Measurements from ENCODE around the gene ABLIM1. TPM values are rescaled to one million over a fixed set of nuclear protein-coding genes. Genes with fewer than 3 reads are reported as not detected.
A peak's percentile ranks its signal among the peaks of the same experiment; 100 is the strongest.

ABLIM1 gene
- total RNA-seq, 2 donors from 2014 or later = 79.4 to 123 TPM

DNA sequence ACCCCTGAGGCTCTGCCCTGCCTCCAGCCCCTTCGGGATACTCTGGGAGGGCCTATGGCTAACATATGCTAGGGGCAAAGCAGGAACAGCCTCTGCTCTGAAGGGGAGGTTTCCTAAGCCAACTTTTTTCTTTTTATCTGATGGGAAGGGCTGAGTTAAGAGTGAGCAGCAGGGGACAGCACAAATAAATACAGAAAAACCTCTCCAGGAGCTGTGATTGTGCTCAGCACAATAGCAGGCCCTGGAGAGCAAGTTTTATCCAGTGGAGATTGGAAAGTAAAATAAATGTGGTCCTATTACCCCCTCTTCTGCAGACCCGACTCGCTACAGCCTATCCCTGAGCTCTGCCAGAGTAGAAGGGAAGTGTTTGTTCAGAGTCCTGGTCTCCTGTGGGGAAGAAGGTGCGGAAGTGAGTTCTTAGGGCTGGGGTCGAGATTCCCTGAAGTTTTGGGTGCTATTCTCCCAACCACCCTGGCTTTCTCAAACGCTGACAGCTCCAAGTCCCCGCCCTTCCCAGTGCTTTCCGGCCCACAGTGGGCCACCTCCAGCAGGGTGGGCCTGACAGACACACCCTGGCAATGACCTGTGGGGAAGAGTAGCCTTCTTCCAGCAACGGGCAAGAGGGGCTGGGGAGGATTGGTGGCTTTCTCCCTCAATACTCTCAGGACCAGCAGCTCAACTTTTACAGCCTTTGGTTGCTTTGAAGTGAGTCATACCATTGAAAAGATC lies 230.8 kb downstream of the ABLIM1 start:
- DNase-seq (ENCODE audit: low spot score) = no peak
- intact Hi-C loops (cut with DNase I) = no loop called here

- intact Hi-C loops (cut with DNase I) = no loop called here
- DNase-seq (ENCODE audit: low spot score) = no peak
Measured at GRCh38 chr10:114426476-114426875, 231.6 kb downstream of the ABLIM1 start.

DNA sequence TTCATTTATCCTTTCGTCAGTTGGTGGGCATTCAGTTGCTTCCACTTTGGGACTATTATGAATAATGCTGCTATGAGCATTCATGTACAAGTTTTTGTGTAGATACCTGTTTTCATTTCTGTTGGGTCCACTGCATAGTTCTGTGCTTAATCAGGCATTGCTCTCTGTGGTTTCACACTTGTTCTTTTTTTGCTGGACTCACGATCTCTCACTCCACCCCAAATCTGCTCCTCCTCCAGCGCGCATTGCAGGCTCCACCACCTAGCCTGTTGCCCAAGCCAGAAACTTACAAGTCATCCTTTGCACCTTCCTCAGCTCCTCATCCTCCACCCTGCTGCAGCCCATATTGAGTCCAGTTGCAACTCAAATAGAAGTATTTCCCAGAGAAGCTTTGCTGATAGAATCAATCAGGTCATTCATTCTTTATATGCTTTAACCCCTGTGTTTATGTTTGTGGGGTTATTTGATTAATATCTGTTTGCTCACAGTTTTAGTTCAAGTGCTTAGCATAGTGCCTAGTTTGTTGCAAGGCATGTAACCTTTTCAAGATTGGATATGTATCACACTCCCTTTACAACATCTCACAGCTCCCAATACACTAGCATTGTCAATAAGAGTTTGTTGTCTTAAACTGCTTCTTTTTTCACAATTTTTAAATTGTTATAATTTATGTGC lies 237.1 kb downstream of the ABLIM1 start:
- intact Hi-C loops (cut with DNase I) = no loop called here

GRCh38 chr10:114418109-114418508 lies 240.0 kb downstream of the ABLIM1 start:
- no peak for DNase-seq (ENCODE audit: low spot score)
- intact Hi-C loops (cut with DNase I) = no loop called here

More for the DNA sequence above, 237.1 kb downstream of the ABLIM1 start:
- DNase-seq (ENCODE audit: low spot score) = no peak

DNA sequence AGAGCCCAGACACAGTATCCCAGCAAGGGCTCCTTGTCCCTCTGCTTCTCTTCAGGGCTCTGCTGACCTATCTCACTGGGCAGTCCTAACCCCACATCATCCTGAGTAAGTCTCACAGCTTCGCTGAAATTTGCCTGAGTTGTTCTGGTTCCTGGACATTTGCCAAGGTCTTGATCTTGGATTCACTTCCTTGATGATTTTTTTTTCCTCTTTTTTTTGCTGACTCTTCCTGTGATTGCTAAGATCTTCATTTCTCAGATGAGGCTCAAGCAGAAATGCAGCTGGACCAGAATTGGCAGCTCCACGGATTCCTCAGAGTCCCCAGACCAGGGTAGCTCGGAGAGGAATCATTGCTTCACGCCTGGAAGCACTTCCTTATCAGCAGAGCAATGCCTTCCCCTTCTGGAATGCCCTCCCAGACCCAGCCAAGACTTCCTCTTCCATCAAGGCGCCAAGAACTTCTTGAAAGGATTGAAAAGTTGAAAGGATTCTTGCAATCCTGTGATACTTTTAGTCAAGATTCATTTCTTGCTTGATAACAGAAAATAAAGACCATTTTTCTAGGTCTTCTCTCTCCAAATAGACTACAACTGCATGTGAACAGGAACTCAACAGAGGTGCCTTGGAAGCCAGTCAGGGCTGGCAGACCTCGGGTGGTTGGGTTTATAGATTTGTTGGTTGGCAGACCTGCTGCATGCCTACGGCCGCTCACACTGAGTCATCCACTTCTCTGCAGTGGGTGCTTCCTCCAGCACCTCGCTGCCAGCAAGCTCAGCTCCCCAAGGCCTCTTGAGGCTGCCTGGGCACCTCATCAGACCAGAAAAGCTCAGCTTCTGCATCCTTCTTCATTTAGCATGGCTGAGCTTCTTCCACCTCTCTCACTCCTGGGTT lies 244.9 kb downstream of the ABLIM1 start:
- no peak for DNase-seq (ENCODE audit: low spot score)
- intact Hi-C loops (cut with DNase I) = no loop called here

GRCh38 chr10:114408968-114409444 lies 249.1 kb downstream of the ABLIM1 start:
- intact Hi-C loops (cut with DNase I) = no loop called here
- no peak for DNase-seq (ENCODE audit: low spot score)

GRCh38 chr10:114408112-114408967 lies 249.7 kb downstream of the ABLIM1 start:
- intact Hi-C loops (cut with DNase I) = no loop called here
- no peak for DNase-seq (ENCODE audit: low spot score)

- intact Hi-C loops (cut with DNase I) = no loop called here
- DNase-seq (ENCODE audit: low spot score) = no peak
Measured at GRCh38 chr10:114406455-114406854, 251.6 kb downstream of the ABLIM1 start.

DNA sequence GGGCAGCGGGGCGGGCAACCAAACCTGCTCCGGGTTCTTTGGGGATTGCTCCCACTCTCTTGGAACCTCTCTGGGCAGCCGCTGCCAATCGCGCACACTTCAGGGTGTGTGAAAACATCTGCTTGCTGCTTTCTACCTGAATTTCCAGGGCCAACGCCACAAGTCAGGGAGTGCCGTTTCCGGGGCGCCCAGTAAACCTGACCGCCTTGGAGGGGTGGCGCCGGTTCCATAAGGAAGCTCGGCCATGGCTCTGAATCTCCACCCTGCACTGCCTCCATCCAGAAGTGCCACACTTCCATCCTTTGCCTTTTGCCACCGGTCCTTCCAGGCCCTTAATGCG lies 253.1 kb downstream of the ABLIM1 start:
- intact Hi-C loops (cut with DNase I) = no loop called here
- no peak for DNase-seq (ENCODE audit: low spot score)

GRCh38 chr10:114404171-114405010 lies 253.7 kb downstream of the ABLIM1 start, which contains the start of gene AFAP1L2:
Gene AFAP1L2 (minus strand): TSS chr10:114404502. CDS start chr10:114404455, 47 bp downstream.
- DNase-seq (ENCODE audit: low spot score) = no peak
- intact Hi-C loops (cut with DNase I) = no loop called here

DNA sequence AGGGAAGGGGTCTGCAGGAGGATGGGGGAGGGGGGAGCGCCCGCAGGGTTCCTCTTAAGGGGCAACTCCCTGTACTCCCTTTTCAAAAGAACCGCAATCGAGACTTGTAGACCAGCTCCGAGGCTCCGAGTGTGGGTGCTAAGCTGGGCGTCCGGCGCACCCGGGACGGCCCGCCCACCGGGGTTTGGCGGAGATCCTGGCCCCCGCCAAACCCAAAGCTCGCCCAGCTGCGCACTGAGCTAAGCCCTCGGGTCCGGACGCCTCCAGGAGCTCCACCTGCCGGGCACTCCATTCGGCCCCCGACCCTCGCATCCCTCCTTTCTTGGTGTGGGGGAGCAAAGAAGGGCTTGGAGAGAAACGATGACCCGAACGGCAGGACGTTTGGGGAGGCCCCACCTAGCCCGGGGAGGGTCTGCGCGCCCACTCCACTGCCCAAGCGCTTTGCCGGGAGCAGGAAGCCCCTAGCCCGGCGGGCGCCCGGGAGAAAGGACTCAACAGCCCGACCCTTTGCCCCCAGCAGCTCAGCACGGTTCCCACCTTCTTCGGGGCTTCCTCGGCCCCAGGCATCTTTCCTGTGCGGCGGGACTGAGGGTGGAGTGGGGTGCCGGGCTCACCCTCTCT lies 254.4 kb downstream of the ABLIM1 start:
- DNase-seq (ENCODE audit: low spot score) = no peak
- intact Hi-C loops (cut with DNase I) = no loop called here

DNA sequence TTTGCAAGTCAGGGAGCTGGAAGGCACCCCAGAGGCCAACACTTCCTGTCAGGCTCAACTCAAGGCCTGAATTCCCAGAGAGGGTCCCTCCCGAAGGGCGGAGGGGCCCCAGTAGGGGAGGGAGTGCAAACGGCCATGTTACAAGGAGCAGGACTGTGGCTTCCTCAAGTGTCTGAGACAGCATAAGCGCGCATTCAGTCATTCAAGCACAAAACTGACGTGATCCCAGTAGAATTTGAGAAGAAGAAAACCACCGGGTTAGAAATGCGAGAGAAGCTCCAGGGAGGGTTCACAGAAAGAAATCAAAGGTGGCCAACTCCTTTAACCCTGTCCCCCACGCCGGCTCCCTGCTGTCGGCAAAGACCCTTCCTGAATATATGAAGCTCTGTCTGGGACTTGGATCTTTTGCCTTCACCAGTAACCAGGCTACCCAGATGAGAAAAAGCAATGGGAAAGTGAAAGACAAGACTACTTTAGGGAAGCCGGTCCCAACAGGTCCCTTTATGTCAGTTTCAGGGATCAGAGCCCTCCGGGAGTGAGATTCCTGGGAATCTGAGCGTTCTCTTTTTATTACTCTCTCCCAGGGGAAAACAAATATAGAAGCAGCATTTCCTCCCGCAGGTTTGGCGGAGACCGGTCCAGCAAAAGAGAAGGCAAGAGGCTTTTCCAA lies 255.1 kb downstream of the ABLIM1 start:
- DNase-seq (ENCODE audit: low spot score) = no peak
- intact Hi-C loops (cut with DNase I) = no loop called here

DNA sequence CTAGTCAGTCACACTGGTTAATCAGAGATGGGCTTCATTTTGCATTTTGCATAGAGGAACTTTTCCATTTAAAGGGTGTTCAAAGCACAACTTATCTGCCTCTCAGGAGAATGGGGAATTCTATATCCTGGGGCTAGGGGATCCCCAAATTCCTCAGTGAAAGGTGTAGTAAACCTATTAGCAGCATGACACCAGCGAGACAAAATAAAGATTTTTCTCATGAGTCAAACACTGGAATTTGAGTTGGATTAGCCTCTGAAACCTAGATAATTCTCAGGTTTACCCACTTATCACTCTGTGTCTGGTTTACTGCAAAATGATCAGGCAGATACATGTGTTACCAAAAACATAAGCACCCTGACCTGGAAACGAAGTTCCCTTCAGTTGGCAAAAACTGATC lies 255.8 kb downstream of the ABLIM1 start:
- intact Hi-C loops (cut with DNase I) = no loop called here
- no peak for DNase-seq (ENCODE audit: low spot score)

- peak; percentile 85 for DNase-seq (ENCODE audit: low spot score)
- intact Hi-C loops (cut with DNase I) = no loop called here
Measured at GRCh38 chr10:114401195-114401791, 256.8 kb downstream of the ABLIM1 start.

- no peak for DNase-seq (ENCODE audit: low spot score)
- intact Hi-C loops (cut with DNase I) = no loop called here
Measured at GRCh38 chr10:114400091-114400490, 258.0 kb downstream of the ABLIM1 start.

GRCh38 chr10:114399576-114399975 lies 258.5 kb downstream of the ABLIM1 start:
- no peak for DNase-seq (ENCODE audit: low spot score)
- intact Hi-C loops (cut with DNase I) = no loop called here
